ENCODE measurements around the gene ZNF408. TPM values are rescaled to one million over a fixed set of nuclear protein-coding genes. Genes with fewer than 3 reads are reported as not detected.

Gene ZNF408
- total RNA-seq, 2 donors from 2014 or later: 9.9 to 17.8 TPM

DNA sequence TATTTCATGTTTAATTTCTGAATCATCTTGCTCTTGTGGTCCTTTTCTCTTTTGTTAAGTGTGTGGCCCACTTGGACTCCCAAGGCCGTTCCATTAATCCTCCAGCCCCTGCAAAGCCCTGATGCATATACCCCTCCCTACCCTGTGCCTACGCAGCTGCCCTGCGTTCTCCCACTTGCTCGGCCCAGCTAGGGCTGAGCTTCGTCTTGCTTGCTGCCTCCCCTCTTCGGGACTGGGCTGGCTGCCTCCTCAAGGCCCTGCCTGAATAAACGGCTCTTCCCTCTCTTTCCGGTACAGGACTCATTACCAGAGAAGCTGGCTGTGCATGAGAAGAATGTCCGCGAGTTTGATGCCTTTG is 28.9 kb upstream of the ZNF408 start:
- Histone ChIP-seq H3K27ac (no peak overlapping the region), H3K36me3 (peaks cover 4 to 12% of the 10 kb centered on the region in 2 donors), H3K9me3 (no peaks in the 10 kb centered on the region), H3K4me1 (replicated peaks) (peaks cover 11% of the 10 kb centered on the region), H3K27me3 (replicated peaks; ENCODE audit: insufficient read depth) (no peaks in the 10 kb centered on the region), H3K4me3 (no peak overlapping the region)
- no peak for TF ChIP-seq POLR2A (IDR thresholded peaks at IDR 0.05)
- TF ChIP-seq, protein P1, sequence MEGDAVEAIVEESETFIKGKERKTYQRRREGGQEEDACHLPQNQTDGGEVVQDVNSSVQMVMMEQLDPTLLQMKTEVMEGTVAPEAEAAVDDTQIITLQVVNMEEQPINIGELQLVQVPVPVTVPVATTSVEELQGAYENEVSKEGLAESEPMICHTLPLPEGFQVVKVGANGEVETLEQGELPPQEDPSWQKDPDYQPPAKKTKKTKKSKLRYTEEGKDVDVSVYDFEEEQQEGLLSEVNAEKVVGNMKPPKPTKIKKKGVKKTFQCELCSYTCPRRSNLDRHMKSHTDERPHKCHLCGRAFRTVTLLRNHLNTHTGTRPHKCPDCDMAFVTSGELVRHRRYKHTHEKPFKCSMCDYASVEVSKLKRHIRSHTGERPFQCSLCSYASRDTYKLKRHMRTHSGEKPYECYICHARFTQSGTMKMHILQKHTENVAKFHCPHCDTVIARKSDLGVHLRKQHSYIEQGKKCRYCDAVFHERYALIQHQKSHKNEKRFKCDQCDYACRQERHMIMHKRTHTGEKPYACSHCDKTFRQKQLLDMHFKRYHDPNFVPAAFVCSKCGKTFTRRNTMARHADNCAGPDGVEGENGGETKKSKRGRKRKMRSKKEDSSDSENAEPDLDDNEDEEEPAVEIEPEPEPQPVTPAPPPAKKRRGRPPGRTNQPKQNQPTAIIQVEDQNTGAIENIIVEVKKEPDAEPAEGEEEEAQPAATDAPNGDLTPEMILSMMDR (IDR thresholded peaks at IDR 0.05): no peak
- no peak for TF ChIP-seq POLR2AphosphoS5 (IDR thresholded peaks at IDR 0.05)
- DNase-seq (ENCODE audit: low spot score): no peak
- WGBS: 91% methylated on average over 10 of the region's 10 CpGs
- intact Hi-C loops (cut with DNase I): no loop called here

- TF ChIP-seq, protein P1 (IDR thresholded peaks at IDR 0.05): no peak
- no peak for TF ChIP-seq POLR2A (IDR thresholded peaks at IDR 0.05)
- no peak for TF ChIP-seq POLR2AphosphoS5 (IDR thresholded peaks at IDR 0.05)
- DNase-seq (ENCODE audit: low spot score): no peak
- Histone ChIP-seq H3K36me3 (peaks cover 4 to 12% of the 10 kb centered on the region in 2 donors), H3K4me1 (replicated peaks) (peaks cover 11% of the 10 kb centered on the region), H3K9me3 (no peaks in the 10 kb centered on the region), H3K4me3 (no peak overlapping the region), H3K27me3 (replicated peaks; ENCODE audit: insufficient read depth) (no peaks in the 10 kb centered on the region), H3K27ac (no peak overlapping the region)
- 61% methylated on average over 7 of the region's 7 CpGs for WGBS
- intact Hi-C loops (cut with DNase I): no loop called here
Measured at GRCh38 chr11:46672381-46672839, 28.4 kb upstream of the ZNF408 start.

- Histone ChIP-seq H3K27me3 (replicated peaks; ENCODE audit: insufficient read depth) (no peaks in the 10 kb centered on the region), H3K4me1 (replicated peaks) (peaks cover 11% of the 10 kb centered on the region), H3K36me3 (peaks cover 7 to 18% of the 10 kb centered on the region in 2 donors), H3K4me3 (no peak overlapping the region), H3K9me3 (no peaks in the 10 kb centered on the region), H3K27ac (peak overlapping the region; percentile 68 to 75)
- TF ChIP-seq, protein P1 (IDR thresholded peaks at IDR 0.05): no peak
- no peak for TF ChIP-seq POLR2A (IDR thresholded peaks at IDR 0.05)
- TF ChIP-seq POLR2AphosphoS5 (IDR thresholded peaks at IDR 0.05): no peak
- intact Hi-C loops (cut with DNase I): no loop called here
- 59% methylated on average over 6 of the region's 6 CpGs for WGBS
- DNase-seq (ENCODE audit: low spot score): no peak
Measured at GRCh38 chr11:46673713-46674462, 26.9 kb upstream of the ZNF408 start.

- peak overlapping the region; percentile 68 to 75 for H3K27ac ChIP-seq
- DNase-seq (ENCODE audit: low spot score): no peak
- no peak overlapping the region for H3K4me3 ChIP-seq
- peaks cover 11% of the 10 kb centered on the region for H3K4me1 ChIP-seq (replicated peaks)
- no peaks in the 10 kb centered on the region for H3K9me3 ChIP-seq
- WGBS: 40% methylated on average over 12 of the region's 12 CpGs
- TF ChIP-seq POLR2A (IDR thresholded peaks at IDR 0.05): no peak
- no peak for TF ChIP-seq POLR2AphosphoS5 (IDR thresholded peaks at IDR 0.05)
- TF ChIP-seq, protein P1 (IDR thresholded peaks at IDR 0.05): no peak
- no peaks in the 10 kb centered on the region for H3K27me3 ChIP-seq (replicated peaks; ENCODE audit: insufficient read depth)
- intact Hi-C loops (cut with DNase I): no loop called here
- peaks cover 11 to 21% of the 10 kb centered on the region in 2 donors for H3K36me3 ChIP-seq
Measured at GRCh38 chr11:46674463-46675287, 26.2 kb upstream of the ZNF408 start.

Measured in prostate gland (tissue), 2 donors.